NOMO-1 (cell line): ENCODE measurements around the gene CSF3R.

Experiments
- DNase-seq, 2 experiments: peaks; one replicate each; lab custom pipeline; 2025; ENCODE audit not compliant: unreplicated experiment in 2 of 2; lab: John Stamatoyannopoulos, UW

Gene CSF3R

GRCh38 chr1:36421649-36422048 is 61.1 kb downstream of the CSF3R start:
- no peak for DNase-seq

- peak; percentile 43 to 81 for DNase-seq
Measured at GRCh38 chr1:36420836-36421317, 61.8 kb downstream of the CSF3R start.

- DNase-seq = no peak
Measured at GRCh38 chr1:36420409-36420808, 62.3 kb downstream of the CSF3R start.

GRCh38 chr1:36419569-36419968 is 63.1 kb downstream of the CSF3R start:
- no peak for DNase-seq

- DNase-seq = no peak
Measured at GRCh38 chr1:36419140-36419539, 63.6 kb downstream of the CSF3R start.

GRCh38 chr1:36417931-36418330 is 64.8 kb downstream of the CSF3R start:
- DNase-seq = no peak
